ENCODE data around the gene PSMB10.

DNA sequence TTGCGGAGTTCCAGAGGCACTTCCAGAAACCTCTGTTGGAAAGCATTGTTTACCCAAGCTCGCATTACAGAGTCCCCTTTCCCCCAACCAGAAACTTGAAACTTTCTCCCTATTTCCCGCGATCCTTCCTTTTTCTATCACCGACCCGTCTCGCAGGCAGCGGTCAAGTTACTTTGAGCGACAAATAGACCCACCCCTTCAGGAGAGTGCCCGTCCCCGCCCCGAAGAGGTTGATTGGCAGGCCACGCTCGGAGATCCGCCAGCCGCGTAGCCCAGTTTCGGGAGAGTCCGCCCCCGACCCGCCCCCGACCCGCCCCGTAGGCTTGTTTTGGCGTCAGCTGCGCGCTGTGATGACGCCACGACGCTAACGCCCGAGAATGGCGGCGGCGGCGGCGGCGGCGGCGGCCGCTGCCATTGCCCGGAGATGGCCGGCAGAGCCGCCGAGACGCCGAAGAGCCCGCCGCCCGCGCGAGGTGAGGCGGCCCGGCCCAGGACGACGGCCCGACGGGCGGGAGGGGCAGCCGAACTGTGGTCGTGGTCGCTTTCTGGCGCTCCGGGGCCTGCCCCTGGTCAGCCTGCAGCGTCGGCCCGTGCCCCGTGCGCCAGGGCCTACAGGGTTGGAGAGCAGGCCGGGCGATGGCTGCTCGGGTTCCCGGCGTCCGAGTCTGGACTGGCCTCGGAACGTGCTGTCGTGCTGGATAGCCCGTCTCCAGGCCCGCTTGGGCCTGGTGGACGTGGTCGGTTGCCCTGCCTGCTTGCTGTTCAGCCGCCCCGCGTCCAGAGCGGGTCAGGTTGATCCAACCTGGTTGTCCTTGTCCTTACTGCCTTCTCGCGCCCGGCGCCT, 43.5 kb downstream of the PSMB10 start, which contains the start of gene PSKH1:
- TF ChIP-seq, protein P1, sequence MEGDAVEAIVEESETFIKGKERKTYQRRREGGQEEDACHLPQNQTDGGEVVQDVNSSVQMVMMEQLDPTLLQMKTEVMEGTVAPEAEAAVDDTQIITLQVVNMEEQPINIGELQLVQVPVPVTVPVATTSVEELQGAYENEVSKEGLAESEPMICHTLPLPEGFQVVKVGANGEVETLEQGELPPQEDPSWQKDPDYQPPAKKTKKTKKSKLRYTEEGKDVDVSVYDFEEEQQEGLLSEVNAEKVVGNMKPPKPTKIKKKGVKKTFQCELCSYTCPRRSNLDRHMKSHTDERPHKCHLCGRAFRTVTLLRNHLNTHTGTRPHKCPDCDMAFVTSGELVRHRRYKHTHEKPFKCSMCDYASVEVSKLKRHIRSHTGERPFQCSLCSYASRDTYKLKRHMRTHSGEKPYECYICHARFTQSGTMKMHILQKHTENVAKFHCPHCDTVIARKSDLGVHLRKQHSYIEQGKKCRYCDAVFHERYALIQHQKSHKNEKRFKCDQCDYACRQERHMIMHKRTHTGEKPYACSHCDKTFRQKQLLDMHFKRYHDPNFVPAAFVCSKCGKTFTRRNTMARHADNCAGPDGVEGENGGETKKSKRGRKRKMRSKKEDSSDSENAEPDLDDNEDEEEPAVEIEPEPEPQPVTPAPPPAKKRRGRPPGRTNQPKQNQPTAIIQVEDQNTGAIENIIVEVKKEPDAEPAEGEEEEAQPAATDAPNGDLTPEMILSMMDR (IDR thresholded peaks at IDR 0.05), result peak in 1 of 6 experiments; percentile 18
- TF ChIP-seq POLR2A (IDR thresholded peaks at IDR 0.05), result peak; percentile 77 to 89
